Lower leg skin (tissue), 3 donors: ENCODE data around the gene PBX1.

ENCODE experiments used
- POLR2A ChIP-seq, 2 donors: fragments of 450-650 bp; IDR thresholded peaks; one replicate each; pipeline ENCODE4 v1.6.1; 2016 to 2017; ENCODE audit warnings: antibody characterized with exemption in 2 of 2, mild to moderate bottlenecking in 1 of 2, moderate library complexity in 1 of 2
- TF ChIP-seq, protein P1 (sequence below), 3 donors: fragments of 450-650 bp; IDR thresholded peaks; one replicate each; pipeline ENCODE4 v1.5.1; 2016; ENCODE audit warnings: antibody characterized with exemption in 3 of 3, mild to moderate bottlenecking in 3 of 3, moderate library complexity in 2 of 3

DNA sequence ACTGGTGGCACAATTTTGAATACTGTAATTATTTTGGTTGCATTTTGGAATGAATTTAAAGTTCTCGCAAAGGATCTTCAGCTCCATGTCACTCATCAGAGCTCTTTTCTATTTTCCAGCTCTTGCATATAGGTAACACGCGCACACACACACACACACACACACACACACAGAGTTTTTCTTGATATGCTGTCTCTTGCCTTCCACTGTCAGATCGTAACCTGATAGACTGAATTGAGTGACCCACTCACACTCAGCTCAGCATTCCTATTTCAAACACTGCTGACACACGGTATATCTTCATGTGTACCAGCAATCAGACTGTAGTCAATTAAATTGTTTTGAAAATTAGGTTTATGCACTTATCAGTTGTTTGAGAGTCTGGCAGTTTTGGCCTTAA lies 214.1 kb downstream of the PBX1 start:
- TF ChIP-seq, protein P1, sequence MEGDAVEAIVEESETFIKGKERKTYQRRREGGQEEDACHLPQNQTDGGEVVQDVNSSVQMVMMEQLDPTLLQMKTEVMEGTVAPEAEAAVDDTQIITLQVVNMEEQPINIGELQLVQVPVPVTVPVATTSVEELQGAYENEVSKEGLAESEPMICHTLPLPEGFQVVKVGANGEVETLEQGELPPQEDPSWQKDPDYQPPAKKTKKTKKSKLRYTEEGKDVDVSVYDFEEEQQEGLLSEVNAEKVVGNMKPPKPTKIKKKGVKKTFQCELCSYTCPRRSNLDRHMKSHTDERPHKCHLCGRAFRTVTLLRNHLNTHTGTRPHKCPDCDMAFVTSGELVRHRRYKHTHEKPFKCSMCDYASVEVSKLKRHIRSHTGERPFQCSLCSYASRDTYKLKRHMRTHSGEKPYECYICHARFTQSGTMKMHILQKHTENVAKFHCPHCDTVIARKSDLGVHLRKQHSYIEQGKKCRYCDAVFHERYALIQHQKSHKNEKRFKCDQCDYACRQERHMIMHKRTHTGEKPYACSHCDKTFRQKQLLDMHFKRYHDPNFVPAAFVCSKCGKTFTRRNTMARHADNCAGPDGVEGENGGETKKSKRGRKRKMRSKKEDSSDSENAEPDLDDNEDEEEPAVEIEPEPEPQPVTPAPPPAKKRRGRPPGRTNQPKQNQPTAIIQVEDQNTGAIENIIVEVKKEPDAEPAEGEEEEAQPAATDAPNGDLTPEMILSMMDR (IDR thresholded peaks at IDR 0.05), result no peak
- TF ChIP-seq POLR2A (IDR thresholded peaks at IDR 0.05), result no peak
